HepG2 (cell line): ENCODE measurements around the gene NFIL3.
"Not testable (repeated sequence)": the region's sequence is repeated elsewhere in the genome, so short reads cannot be mapped to it uniquely, and the experiment has no call there.

Source experiments
- CREM ChIP-seq, 2 experiments: sonication (generic) in 1 of 2; formaldehyde crosslinking in 1 of 2; IDR thresholded peaks; 2 replicates each; pipeline versions ENCODE4 v1.4.0 to v1.6.1; 2016 to 2020; ENCODE audit warnings: antibody characterized with exemption in 1 of 2, mild to moderate bottlenecking in 1 of 2, missing genetic modification reagents in 1 of 2
- MAZ ChIP-seq, 2 experiments: sonication (generic) in 1 of 2; formaldehyde crosslinking in 1 of 2; IDR thresholded peaks; 2 replicates each; pipeline versions ENCODE4 v1.5.0 to v1.6.1; 2012 to 2020; ENCODE audit warnings: low read depth in 2 of 2, mild to moderate bottlenecking in 2 of 2, borderline replicate concordance in 1 of 2, improper control_type of control experiment in 1 of 2, low read length in 1 of 2, missing genetic modification reagents in 1 of 2, moderate library complexity in 1 of 2
- MEF2D ChIP-seq: sonication (generic); formaldehyde crosslinking; IDR thresholded peaks from 2 replicates; pipeline ENCODE4 v1.5.1; 2020; ENCODE audit warnings: mild to moderate bottlenecking, missing genetic modification reagents
- NBN ChIP-seq: fragments of 450-650 bp; conservative IDR thresholded peaks from 2 replicates; pipeline ENCODE4 v1.6.1; 2017
- ZFP41 ChIP-seq: sonication (generic); formaldehyde crosslinking; IDR thresholded peaks from 2 replicates; pipeline ENCODE4 v1.4.0; 2020; ENCODE audit warnings: mild to moderate bottlenecking, missing genetic modification reagents, borderline replicate concordance
- ZNF224 ChIP-seq: sonication (generic); formaldehyde crosslinking; IDR thresholded peaks from 2 replicates; pipeline ENCODE4 v1.5.0; 2020; ENCODE audit warnings: mild to moderate bottlenecking, missing genetic modification reagents
- ZNF432 ChIP-seq: sonication (generic); formaldehyde crosslinking; IDR thresholded peaks from 2 replicates; pipeline ENCODE4 v1.5.0; 2020; ENCODE audit warnings: missing genetic modification reagents, mild to moderate bottlenecking, borderline replicate concordance
- TF ChIP-seq, protein P1 (sequence below): sonication (generic); formaldehyde crosslinking; IDR thresholded peaks from 2 replicates; pipeline ENCODE4 v1.5.0; 2020; ENCODE audit warnings: mild to moderate bottlenecking, missing genetic modification reagents, moderate library complexity
- TF ChIP-seq, protein P2 (sequence below): sonication (generic); formaldehyde crosslinking; IDR thresholded peaks from 2 replicates; pipeline ENCODE4 v1.4.0; 2020; ENCODE audit warnings: missing genetic modification reagents, borderline replicate concordance
- TF ChIP-seq, protein P3 (sequence below): sonication (generic); formaldehyde crosslinking; conservative IDR thresholded peaks from 2 replicates; pipeline ENCODE4 v1.4.0; 2020; ENCODE audit warnings: missing genetic modification reagents
- TF ChIP-seq, protein P4 (sequence below): IDR thresholded peaks from 2 replicates; pipeline ENCODE4 v1.6.1; 2012; ENCODE audit warnings: inconsistent platforms

DNA sequence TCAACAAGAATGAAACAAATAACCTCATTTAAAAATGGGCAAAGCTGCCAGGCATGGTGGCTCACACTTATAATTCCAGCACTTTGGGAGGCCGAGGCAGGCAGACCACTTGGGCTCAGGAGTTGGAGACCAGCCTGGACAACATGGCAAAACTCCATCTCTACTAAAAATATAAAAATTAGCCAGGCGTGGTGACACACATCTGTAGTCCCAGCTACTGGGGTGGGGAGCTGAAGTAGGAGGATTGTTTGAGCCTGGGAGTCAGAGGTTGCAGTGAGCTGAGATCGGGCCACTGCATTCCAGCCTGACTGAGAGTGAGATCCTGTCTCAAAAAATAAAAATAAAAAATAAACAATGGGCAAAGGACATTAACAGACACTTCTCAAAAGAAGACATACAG, 53.6 kb downstream of the NFIL3 start:
- not testable (repeated sequence) for TF ChIP-seq ZNF224 (CRISPR knock-in tag); CREM (IDR thresholded peaks at IDR 0.05); CREM (CRISPR knock-in tag; IDR thresholded peaks at IDR 0.05); MEF2D; ZFP41 (CRISPR knock-in tag); MAZ (IDR thresholded peaks at IDR 0.05; ENCODE audit: borderline replicate concordance, low read depth, low read length); MAZ (CRISPR knock-in tag; IDR thresholded peaks at IDR 0.05; ENCODE audit: low read depth); NBN; ZNF432 (CRISPR knock-in tag)
- TF ChIP-seq, protein P1, sequence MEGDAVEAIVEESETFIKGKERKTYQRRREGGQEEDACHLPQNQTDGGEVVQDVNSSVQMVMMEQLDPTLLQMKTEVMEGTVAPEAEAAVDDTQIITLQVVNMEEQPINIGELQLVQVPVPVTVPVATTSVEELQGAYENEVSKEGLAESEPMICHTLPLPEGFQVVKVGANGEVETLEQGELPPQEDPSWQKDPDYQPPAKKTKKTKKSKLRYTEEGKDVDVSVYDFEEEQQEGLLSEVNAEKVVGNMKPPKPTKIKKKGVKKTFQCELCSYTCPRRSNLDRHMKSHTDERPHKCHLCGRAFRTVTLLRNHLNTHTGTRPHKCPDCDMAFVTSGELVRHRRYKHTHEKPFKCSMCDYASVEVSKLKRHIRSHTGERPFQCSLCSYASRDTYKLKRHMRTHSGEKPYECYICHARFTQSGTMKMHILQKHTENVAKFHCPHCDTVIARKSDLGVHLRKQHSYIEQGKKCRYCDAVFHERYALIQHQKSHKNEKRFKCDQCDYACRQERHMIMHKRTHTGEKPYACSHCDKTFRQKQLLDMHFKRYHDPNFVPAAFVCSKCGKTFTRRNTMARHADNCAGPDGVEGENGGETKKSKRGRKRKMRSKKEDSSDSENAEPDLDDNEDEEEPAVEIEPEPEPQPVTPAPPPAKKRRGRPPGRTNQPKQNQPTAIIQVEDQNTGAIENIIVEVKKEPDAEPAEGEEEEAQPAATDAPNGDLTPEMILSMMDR (CRISPR knock-in tag): not testable (repeated sequence)
- TF ChIP-seq, protein P2, sequence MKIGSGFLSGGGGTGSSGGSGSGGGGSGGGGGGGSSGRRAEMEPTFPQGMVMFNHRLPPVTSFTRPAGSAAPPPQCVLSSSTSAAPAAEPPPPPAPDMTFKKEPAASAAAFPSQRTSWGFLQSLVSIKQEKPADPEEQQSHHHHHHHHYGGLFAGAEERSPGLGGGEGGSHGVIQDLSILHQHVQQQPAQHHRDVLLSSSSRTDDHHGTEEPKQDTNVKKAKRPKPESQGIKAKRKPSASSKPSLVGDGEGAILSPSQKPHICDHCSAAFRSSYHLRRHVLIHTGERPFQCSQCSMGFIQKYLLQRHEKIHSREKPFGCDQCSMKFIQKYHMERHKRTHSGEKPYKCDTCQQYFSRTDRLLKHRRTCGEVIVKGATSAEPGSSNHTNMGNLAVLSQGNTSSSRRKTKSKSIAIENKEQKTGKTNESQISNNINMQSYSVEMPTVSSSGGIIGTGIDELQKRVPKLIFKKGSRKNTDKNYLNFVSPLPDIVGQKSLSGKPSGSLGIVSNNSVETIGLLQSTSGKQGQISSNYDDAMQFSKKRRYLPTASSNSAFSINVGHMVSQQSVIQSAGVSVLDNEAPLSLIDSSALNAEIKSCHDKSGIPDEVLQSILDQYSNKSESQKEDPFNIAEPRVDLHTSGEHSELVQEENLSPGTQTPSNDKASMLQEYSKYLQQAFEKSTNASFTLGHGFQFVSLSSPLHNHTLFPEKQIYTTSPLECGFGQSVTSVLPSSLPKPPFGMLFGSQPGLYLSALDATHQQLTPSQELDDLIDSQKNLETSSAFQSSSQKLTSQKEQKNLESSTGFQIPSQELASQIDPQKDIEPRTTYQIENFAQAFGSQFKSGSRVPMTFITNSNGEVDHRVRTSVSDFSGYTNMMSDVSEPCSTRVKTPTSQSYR (CRISPR knock-in tag): not testable (repeated sequence)
- TF ChIP-seq, protein P3, sequence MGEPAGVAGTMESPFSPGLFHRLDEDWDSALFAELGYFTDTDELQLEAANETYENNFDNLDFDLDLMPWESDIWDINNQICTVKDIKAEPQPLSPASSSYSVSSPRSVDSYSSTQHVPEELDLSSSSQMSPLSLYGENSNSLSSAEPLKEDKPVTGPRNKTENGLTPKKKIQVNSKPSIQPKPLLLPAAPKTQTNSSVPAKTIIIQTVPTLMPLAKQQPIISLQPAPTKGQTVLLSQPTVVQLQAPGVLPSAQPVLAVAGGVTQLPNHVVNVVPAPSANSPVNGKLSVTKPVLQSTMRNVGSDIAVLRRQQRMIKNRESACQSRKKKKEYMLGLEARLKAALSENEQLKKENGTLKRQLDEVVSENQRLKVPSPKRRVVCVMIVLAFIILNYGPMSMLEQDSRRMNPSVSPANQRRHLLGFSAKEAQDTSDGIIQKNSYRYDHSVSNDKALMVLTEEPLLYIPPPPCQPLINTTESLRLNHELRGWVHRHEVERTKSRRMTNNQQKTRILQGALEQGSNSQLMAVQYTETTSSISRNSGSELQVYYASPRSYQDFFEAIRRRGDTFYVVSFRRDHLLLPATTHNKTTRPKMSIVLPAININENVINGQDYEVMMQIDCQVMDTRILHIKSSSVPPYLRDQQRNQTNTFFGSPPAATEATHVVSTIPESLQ (CRISPR knock-in tag): not testable (repeated sequence)
- TF ChIP-seq, protein P4, sequence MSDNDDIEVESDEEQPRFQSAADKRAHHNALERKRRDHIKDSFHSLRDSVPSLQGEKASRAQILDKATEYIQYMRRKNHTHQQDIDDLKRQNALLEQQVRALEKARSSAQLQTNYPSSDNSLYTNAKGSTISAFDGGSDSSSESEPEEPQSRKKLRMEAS: not testable (repeated sequence)
